Body of pancreas (tissue), 4 donors: ENCODE results near the gene IKZF1. TPM values are rescaled to one million over a fixed set of nuclear protein-coding genes. Genes with fewer than 3 reads are reported as not detected.

Experiments used
- ATAC-seq: fragments of 150-250 bp; one replicate; pipeline ENCODE4 v1.9.1; 2016
- DNase-seq, 4 donors: peaks; one replicate each; pipeline ENCODE4 v3.0.0-alpha.2; 2019
- H3K27ac ChIP-seq, 4 donors: fragments of 200-600 bp; sonication (generic); 1 replicate in 3 of 4; 2 replicates in 1 of 4; pipeline versions ENCODE4 v1.5.1 to v1.6.1; 2016 to 2019; ENCODE audit warnings: mild to moderate bottlenecking in 1 of 4, mixed read lengths in 1 of 4, moderate library complexity in 1 of 4
- H3K27me3 ChIP-seq, 2 donors: fragments of 200-600 bp; sonication (generic); one replicate each; pipeline ENCODE4 v1.6.0; 2016; ENCODE audit warnings: mild to moderate bottlenecking in 1 of 2
- H3K36me3 ChIP-seq, 2 donors: fragments of 200-600 bp; sonication (generic); replicated peaks in 1 of 2; 2 replicates each; pipeline ENCODE4 v1.5.1; 2016; ENCODE audit warnings: low read depth in 2 of 2; ENCODE audit not compliant: insufficient read depth in 1 of 2
- H3K4me1 ChIP-seq: fragments of 200-600 bp; sonication (generic); one replicate; pipeline ENCODE4 v1.6.0; 2016
- H3K4me3 ChIP-seq, 2 donors: fragments of 200-600 bp; sonication (generic); 1 replicate in 1 of 2; 2 replicates in 1 of 2; pipeline ENCODE4 v1.5.1; 2016 to 2019
- H3K9me3 ChIP-seq, 3 donors: fragments of 200-600 bp; sonication (generic); 1 replicate in 2 of 3; 2 replicates in 1 of 3; pipeline ENCODE4 v1.5.1; 2016
- CTCF ChIP-seq, 7 experiments: fragments of 450-650 bp in 4 of 7; fragments of 200-600 bp in 3 of 7; sonication (generic) in 3 of 7; IDR thresholded peaks; one replicate each; pipeline ENCODE4 v1.5.1; 2016 to 2019; ENCODE audit warnings: antibody characterized with exemption in 7 of 7
- POLR2A ChIP-seq, 3 donors: fragments of 450-650 bp; IDR thresholded peaks; one replicate each; pipeline ENCODE4 v1.6.1; 2016; ENCODE audit warnings: antibody characterized with exemption in 3 of 3, mild to moderate bottlenecking in 2 of 3
- WGBS, 2 donors: methylation state at CpG; one replicate each; pipeline ENCODE4 v1.1.5; 2017; 5-methylcytosine and 5-hydroxymethylcytosine counted together
- intact Hi-C: fragments of 100-400 bp; cut with DNase I; formaldehyde crosslinking; loops from one replicate; pipeline ENCODE4 v1.15.1; 2023
- total RNA-seq, 2 donors: library from RNA; depleted of rRNA; stranded (reverse); fragments of >200 nt; gene quantifications; one replicate each; pipeline ENCODE4 v1.1.0, GENCODE V29; 2016

IKZF1 gene
- 10 to 100 TPM in 1 of 2 donors, 1 to 10 TPM in 1; 3.9 to 16.5 TPM for total RNA-seq

DNA sequence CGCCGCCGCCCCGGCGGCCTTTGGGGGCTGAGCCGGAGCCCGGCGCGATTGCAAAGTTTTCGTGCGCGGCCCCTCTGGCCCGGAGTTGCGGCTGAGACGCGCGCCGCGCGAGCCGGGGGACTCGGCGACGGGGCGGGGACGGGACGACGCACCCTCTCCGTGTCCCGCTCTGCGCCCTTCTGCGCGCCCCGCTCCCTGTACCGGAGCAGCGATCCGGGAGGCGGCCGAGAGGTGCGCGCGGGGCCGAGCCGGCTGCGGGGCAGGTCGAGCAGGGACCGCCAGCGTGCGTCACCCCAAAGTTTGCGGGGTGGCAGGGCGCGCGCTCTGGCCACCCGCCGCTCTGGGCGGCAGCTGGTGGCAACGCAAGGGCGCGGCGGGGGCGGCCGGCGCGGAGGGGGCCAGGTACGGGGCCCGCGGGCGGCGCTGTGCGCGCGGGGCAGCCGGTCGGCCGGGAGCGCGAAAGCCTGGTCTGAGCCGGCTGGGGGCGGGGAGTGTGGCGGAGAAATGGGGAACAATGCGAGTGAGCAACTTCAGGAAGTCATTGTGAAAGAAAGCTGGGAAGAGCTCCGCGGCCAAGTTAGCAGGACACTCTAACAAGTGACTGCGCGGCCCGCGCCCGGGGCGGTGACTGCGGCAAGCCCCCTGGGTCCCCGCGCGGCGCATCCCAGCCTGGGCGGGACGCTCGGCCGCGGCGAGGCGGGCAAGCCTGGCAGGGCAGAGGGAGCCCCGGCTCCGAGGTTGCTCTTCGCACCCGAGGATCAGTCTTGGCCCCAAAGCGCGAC lies at the start of gene IKZF1:
TSS of gene IKZF1 (plus strand) at position 588 of the 782 bp plus-strand sequence. CDS start 14,346 bp downstream, outside the sequence.
- DNase-seq, result peak; percentile 22 to 73 (median 35)
- ATAC-seq, result peak; percentile 36
- TF ChIP-seq POLR2A (IDR thresholded peaks at IDR 0.05), result peak in 1 of 3 donors; percentile 36
- TF ChIP-seq CTCF (IDR thresholded peaks at IDR 0.05), result no peak
- intact Hi-C loops, result no loop called here
- Histone ChIP-seq H3K4me3 (peak within 1 kb of the TSS in 1 of 2 donors; percentile 22), H3K36me3 (no peaks in the 10 kb centered on the region), H3K27ac (peak within 1 kb of the TSS in 1 of 4 donors; percentile 41), H3K4me1 (peaks cover 11% of the 10 kb centered on the region), H3K27me3 (peaks cover 0 to 18% of the 10 kb centered on the region in 2 donors), H3K9me3 (no peaks in the 10 kb centered on the region)
- 1 to 2% methylated on average over 41 to 74 of the region's 107 CpGs for WGBS, 2 donors

- Histone ChIP-seq H3K4me1 (no peaks in the 10 kb centered on the region), H3K4me3 (no peak overlapping the region), H3K9me3 (no peaks in the 10 kb centered on the region), H3K36me3 (no peaks in the 10 kb centered on the region), H3K27ac (no peak overlapping the region), H3K27me3 (no peaks in the 10 kb centered on the region)
- DNase-seq (no peak), ATAC-seq (no peak)
- 65 to 67% methylated on average over 1 of the region's 1 CpG for WGBS, 2 donors
- TF ChIP-seq POLR2A (IDR thresholded peaks at IDR 0.05) (no peak), CTCF (IDR thresholded peaks at IDR 0.05) (no peak)
- intact Hi-C loops, result no loop called here
Observed at GRCh38 chr7:50261593-50261992, 42.9 kb upstream of the IKZF1 start.

DNA sequence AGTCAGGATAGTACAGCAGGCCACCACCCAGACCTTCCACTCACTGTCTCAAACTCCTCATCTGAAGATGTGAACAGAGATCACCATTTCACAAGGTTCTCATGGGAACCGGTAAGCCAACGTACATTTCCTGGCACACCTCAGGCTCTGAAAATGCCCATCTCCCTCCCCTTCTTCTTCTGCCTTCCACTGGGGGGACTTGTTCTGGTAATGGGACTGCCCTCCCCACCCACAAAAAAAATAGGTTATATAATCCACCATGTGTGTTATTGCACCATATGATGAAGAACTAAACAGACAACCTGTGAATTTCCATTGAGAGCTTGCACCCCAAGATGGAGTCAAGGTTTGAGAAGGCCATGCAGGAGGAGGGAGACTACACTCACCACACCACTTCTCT lies 42.1 kb upstream of the IKZF1 start:
- ATAC-seq, result no peak
- Histone ChIP-seq H3K4me3 (no peak overlapping the region), H3K27me3 (no peaks in the 10 kb centered on the region), H3K27ac (no peak overlapping the region), H3K9me3 (no peaks in the 10 kb centered on the region), H3K36me3 (no peaks in the 10 kb centered on the region), H3K4me1 (no peaks in the 10 kb centered on the region)
- intact Hi-C loops, result no loop called here
- WGBS, 2 donors, result 82 to 86% methylated on average over 2 of the region's 2 CpGs
- no peak for DNase-seq
- no peak for TF ChIP-seq CTCF (IDR thresholded peaks at IDR 0.05)
- TF ChIP-seq POLR2A (IDR thresholded peaks at IDR 0.05), result no peak

DNA sequence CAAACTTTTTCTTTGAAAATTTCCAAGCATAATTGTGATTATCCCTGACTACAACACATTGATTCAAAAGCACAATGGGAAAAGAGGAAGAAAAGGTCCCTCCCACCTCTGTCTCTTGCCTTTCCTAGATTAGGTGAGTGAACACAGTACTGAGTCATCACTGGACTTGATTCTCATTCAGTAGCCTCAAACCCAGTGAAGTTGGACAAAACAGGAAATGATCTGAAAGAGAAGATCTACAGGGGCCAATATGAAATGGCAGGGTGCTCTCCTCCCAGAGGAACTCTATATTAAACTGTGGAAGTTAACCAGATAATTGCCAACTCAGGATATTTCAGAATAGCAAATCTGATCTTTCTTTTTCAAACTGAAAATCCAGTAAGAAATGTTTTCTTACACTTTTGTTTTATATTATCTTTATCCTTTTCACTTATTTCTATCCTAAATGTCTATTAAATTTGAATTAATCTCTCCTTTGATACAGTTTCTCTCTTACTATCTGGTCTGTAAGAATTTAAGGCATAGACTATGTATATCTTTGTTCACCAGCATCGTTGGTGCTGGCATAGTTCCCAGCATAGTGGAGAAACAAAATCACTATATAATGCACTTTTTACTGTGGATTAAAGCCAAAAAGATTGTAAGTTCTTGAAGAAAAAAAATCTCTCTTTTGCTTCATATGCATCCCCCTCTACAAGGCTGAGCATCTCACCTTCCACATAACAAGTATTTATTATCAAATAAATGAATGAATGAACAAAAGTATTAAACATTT lies 41.4 kb upstream of the IKZF1 start:
- Histone ChIP-seq H3K27ac (no peak overlapping the region), H3K4me1 (no peaks in the 10 kb centered on the region), H3K4me3 (no peak overlapping the region), H3K36me3 (no peaks in the 10 kb centered on the region), H3K9me3 (no peaks in the 10 kb centered on the region), H3K27me3 (no peaks in the 10 kb centered on the region)
- TF ChIP-seq CTCF (IDR thresholded peaks at IDR 0.05) (no peak), POLR2A (IDR thresholded peaks at IDR 0.05) (no peak)
- ATAC-seq (no peak), DNase-seq (no peak)
- intact Hi-C loops, result no loop called here
- WGBS, 2 donors, result 11 to 21% methylated on average over 1 of the region's 1 CpG
